HCT116 (cell line): ENCODE data around the gene PKD2. TPM values are rescaled to one million over a fixed set of nuclear protein-coding genes. Genes with fewer than 3 reads are reported as not detected.

Experiments
- EZH2 ChIP-seq: fragments of 200-600 bp; sonication (generic); IDR thresholded peaks from 2 replicates; pipeline ENCODE4 v1.6.1; 2017; ENCODE audit warnings: antibody characterized with exemption, mixed run types
- FOSL1 ChIP-seq: IDR thresholded peaks from 2 replicates; pipeline ENCODE4 v1.6.1; 2012; ENCODE audit warnings: low read depth
- SIN3A ChIP-seq: IDR thresholded peaks from 2 replicates; pipeline ENCODE4 v1.6.1; 2012; ENCODE audit warnings: low read depth
- SRF ChIP-seq: IDR thresholded peaks from 2 replicates; pipeline ENCODE4 v1.6.1; 2012; ENCODE audit warnings: low read depth
- ZFX ChIP-seq: fragments of 450-650 bp; IDR thresholded peaks from 2 replicates; pipeline ENCODE4 v1.6.1; 2017
- total RNA-seq: library from RNA; stranded (reverse); gene quantifications from one replicate; pipeline ENCODE4 v1.2.1, GENCODE V29; 2021; ENCODE audit not compliant: unreplicated experiment
- TF ChIP-seq, protein P1 (sequence below): IDR thresholded peaks from 2 replicates; pipeline ENCODE4 v1.6.1; 2011; ENCODE audit warnings: mild to moderate bottlenecking, low read length, moderate library complexity; ENCODE audit not compliant: insufficient replicate concordance; ENCODE audit errors: extremely low read depth
- TF ChIP-seq, protein P2 (sequence below): IDR thresholded peaks from 2 replicates; pipeline ENCODE4 v1.6.1; 2012; ENCODE audit warnings: low read depth

PKD2 gene
- total RNA-seq, 1 experiment from 2014 or later, result 10.1 TPM

DNA sequence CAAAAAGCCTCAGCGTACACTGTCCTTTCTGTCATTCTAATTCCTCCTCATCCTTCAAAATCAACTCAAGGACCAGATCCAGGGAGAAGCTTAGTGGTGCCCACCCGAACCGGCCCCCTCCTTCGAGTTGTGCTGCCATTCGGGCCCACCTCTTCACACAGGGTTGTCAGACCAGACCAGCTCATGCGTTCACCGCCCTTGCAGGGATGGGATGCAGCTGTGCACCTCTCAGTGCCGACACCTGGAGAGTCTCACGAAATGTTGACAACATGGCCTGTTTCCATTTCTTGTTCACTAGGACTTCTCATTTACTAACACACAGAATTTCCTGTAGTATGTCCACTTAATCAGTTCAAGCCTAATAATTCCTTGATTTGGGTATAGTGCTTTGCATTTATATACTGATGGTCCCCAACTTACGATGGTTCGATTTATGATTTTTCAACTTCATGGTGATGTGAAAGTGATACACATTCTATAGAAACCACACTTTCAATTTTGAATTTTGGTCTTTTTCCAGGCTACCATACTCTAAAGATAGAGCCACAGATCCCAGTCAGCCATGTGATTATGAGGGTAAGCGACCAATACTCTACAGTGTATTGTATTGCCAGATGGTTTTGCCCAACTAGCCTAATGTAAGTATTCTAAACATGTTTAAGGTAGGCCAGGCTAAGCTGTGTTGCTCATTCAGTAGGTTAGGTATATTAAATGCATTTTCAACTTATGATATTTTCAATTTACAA lies 23.3 kb downstream of the PKD2 start (continued):
- TF ChIP-seq, protein P1, sequence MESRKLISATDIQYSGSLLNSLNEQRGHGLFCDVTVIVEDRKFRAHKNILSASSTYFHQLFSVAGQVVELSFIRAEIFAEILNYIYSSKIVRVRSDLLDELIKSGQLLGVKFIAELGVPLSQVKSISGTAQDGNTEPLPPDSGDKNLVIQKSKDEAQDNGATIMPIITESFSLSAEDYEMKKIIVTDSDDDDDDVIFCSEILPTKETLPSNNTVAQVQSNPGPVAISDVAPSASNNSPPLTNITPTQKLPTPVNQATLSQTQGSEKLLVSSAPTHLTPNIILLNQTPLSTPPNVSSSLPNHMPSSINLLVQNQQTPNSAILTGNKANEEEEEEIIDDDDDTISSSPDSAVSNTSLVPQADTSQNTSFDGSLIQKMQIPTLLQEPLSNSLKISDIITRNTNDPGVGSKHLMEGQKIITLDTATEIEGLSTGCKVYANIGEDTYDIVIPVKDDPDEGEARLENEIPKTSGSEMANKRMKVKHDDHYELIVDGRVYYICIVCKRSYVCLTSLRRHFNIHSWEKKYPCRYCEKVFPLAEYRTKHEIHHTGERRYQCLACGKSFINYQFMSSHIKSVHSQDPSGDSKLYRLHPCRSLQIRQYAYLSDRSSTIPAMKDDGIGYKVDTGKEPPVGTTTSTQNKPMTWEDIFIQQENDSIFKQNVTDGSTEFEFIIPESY, result no peak
- TF ChIP-seq FOSL1 (no peak), SRF (no peak), EZH2 (no peak), SIN3A (no peak), ZFX (no peak)
- TF ChIP-seq, protein P2, sequence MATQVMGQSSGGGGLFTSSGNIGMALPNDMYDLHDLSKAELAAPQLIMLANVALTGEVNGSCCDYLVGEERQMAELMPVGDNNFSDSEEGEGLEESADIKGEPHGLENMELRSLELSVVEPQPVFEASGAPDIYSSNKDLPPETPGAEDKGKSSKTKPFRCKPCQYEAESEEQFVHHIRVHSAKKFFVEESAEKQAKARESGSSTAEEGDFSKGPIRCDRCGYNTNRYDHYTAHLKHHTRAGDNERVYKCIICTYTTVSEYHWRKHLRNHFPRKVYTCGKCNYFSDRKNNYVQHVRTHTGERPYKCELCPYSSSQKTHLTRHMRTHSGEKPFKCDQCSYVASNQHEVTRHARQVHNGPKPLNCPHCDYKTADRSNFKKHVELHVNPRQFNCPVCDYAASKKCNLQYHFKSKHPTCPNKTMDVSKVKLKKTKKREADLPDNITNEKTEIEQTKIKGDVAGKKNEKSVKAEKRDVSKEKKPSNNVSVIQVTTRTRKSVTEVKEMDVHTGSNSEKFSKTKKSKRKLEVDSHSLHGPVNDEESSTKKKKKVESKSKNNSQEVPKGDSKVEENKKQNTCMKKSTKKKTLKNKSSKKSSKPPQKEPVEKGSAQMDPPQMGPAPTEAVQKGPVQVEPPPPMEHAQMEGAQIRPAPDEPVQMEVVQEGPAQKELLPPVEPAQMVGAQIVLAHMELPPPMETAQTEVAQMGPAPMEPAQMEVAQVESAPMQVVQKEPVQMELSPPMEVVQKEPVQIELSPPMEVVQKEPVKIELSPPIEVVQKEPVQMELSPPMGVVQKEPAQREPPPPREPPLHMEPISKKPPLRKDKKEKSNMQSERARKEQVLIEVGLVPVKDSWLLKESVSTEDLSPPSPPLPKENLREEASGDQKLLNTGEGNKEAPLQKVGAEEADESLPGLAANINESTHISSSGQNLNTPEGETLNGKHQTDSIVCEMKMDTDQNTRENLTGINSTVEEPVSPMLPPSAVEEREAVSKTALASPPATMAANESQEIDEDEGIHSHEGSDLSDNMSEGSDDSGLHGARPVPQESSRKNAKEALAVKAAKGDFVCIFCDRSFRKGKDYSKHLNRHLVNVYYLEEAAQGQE, result no peak
